HG03439 (cell line): ENCODE data around the gene GLB1L2.
"Not testable (repeated sequence)": the region's sequence is repeated elsewhere in the genome, so short reads cannot be mapped to it uniquely, and the experiment has no call there.

ENCODE experiments used
- ATAC-seq: cut with Tn5 transposase; IDR thresholded peaks from one replicate; pipeline ENCODE4 v1.9.1; 2021; ENCODE audit warnings: mild to moderate bottlenecking, moderate library complexity; ENCODE audit not compliant: unreplicated experiment

Gene GLB1L2, protein sequence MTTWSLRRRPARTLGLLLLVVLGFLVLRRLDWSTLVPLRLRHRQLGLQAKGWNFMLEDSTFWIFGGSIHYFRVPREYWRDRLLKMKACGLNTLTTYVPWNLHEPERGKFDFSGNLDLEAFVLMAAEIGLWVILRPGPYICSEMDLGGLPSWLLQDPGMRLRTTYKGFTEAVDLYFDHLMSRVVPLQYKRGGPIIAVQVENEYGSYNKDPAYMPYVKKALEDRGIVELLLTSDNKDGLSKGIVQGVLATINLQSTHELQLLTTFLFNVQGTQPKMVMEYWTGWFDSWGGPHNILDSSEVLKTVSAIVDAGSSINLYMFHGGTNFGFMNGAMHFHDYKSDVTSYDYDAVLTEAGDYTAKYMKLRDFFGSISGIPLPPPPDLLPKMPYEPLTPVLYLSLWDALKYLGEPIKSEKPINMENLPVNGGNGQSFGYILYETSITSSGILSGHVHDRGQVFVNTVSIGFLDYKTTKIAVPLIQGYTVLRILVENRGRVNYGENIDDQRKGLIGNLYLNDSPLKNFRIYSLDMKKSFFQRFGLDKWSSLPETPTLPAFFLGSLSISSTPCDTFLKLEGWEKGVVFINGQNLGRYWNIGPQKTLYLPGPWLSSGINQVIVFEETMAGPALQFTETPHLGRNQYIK

GRCh38 chr11:134331354-134332188 is at the start of gene GLB1L2:
TSS of gene GLB1L2 (plus strand) at chr11:134331988. CDS start at chr11:134332062, 74 bp downstream.
- peak; percentile 86 for ATAC-seq

DNA sequence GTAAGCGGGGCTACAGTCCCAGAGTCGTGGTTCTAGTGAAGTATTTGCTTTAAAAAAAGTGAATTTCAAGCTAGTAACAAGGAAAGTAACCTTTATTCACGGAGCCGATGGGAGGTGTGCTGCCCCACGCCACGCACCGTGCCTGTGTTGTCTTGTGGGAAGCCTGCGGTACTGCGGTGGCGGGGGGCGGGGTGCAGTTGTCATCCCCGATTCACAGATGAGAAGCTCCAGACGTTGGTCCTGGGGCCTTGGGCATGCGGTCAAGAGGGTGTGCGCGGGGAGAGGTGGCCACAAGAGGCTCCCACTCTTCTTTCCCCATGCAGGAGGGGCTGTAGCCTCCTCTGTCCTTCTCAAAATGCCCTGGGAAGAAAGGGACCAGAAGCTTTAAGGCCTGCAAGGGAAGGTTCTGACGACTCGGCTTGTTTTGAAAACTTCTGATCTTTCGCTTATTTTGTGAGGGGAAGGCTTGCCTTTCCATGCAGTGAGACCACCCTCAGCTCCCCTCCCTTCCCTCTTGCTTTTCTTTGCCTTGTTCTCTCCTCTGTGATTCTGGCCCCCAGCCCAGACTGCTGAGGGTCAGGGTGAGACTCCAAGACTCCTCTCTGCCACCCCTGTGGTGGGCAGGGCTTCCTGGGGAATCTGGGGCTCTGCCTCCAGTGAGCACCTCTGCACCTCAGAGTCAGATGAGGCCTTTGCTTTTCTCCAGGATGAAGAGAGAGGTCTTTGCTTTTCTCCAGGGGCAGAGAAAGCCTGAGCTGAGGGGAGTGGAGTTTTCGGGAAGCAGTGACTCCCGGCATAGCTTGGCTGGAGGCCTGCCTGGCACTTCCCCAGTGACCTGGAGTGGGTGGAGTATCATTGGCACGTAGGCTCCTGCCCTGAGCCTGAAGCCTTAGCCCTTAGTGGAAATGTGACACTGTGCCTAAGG is 49.4 kb upstream of the GLB1L2 start:
- ATAC-seq, result no peak

DNA sequence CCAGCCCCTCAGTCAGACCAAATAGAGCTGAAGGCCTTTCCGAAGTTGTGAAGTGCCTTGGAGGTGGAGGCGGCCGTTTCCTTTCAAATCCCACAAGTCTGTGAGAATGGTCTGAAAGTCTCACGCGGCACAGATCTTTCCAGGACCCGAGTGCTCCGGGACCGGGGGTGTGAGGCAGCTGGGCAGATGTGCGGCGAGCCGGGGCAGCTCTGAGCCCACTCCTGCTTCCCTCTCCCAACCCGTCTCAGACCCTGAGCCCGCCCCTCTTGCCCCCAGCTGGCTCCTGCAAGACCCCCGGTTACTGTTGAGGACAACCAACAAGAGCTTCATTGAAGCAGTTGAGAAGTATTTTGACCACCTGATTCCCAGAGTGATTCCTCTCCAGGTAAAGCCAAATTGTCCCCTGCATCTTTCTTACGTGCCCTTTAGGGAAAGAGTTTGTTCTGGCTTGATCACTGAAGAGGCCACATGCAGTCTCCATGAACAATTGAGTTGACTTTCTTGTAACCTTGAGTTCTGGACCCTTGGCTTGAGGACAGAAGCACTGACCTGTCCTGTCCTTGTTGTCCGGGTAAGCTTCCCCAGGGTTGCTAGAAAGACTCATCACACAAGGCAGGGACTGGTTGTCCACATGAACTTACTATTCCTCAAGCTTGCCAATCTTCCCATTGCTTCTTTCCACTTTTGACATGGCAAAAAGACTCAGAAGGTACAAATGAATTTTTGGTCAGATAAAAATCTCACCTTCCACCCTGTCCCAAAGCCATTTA is 48.1 kb upstream of the GLB1L2 start:
- ATAC-seq, result no peak

DNA sequence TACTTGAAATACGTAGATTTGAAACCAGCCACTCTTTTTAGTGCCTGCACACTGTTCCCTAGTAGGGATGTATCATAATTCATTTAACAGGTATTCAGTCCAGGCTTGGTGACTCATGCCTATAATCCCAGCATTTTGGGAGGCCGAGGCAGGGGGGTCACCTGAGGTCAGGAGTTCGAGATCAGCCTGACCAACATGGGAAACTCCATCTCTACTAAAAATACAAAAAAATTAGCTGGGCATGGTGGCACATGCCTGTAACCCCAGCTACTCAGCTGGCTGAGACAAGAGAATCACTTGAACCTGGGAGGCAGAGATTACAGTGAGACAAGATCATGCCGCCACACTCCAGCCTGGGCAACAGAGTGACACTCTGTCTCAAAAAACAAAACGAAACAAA is 47.4 kb upstream of the GLB1L2 start:
- ATAC-seq, result not testable (repeated sequence)

DNA sequence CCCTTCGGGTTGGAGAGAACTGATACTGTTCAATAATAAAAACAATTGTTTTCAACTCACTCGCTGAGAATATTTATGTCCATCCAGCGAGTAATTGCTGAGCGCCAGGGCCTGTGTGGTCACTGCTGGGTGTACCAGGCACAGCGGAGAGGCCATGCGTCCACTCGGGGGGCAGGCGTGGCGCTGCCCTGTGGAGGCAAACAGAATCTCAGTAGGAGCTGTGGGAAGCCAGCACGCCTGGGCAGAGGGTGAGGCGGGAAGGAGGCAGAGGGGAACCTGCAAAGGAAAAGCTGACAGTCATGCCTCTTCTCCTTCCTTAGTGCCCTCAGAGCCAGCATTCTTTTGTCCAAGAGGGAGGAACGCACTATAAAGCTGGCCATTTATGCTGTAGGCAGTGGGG is 44.2 kb upstream of the GLB1L2 start:
- ATAC-seq, result no peak

DNA sequence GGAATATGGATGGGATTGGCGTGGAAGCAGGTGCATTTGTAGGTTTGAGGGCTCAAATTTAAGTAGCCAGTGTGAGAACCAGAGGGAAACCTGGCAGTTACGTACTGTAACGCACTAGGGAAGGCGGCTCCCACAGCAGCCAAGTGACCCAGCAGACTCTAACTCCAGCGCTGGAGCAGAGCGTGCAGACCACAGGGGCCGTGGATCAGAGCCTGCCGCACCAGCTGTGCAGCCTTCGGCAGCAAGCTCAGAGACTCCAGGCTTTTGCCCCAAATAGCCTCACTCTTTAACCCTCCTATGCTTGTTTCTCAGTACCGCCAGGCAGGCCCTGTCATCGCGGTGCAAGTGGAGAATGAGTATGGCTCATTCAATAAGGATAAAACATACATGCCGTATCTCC is 43.3 kb upstream of the GLB1L2 start:
- ATAC-seq, result no peak

- ATAC-seq, result no peak
Observed at GRCh38 chr11:134289167-134289566, 42.6 kb upstream of the GLB1L2 start.

- ATAC-seq, result no peak
Observed at GRCh38 chr11:134289789-134290188, 42.0 kb upstream of the GLB1L2 start.

GRCh38 chr11:134290646-134291045 is 41.1 kb upstream of the GLB1L2 start:
- no peak for ATAC-seq

GRCh38 chr11:134291196-134291595 is 40.6 kb upstream of the GLB1L2 start:
- ATAC-seq, result no peak

DNA sequence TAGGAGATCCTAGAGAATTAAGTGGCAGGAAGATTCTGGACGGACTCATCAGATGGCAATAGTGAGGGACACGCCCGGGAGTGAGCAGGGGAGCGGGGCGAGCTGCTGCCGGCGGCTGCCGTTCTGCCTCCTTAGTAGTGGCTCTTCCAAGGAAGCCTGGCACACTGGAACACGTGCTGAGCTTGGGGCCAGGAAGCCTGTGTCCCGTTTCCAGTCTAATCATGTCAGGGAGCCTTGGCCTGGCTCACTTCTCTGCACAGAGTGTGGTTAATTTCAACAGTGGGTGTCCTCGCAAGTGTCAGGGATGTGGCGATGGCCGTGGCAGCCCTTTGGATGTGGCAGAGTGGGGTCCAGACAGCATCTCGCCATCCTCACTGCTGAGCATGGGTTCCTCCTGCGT is 39.1 kb upstream of the GLB1L2 start:
- ATAC-seq, result no peak

DNA sequence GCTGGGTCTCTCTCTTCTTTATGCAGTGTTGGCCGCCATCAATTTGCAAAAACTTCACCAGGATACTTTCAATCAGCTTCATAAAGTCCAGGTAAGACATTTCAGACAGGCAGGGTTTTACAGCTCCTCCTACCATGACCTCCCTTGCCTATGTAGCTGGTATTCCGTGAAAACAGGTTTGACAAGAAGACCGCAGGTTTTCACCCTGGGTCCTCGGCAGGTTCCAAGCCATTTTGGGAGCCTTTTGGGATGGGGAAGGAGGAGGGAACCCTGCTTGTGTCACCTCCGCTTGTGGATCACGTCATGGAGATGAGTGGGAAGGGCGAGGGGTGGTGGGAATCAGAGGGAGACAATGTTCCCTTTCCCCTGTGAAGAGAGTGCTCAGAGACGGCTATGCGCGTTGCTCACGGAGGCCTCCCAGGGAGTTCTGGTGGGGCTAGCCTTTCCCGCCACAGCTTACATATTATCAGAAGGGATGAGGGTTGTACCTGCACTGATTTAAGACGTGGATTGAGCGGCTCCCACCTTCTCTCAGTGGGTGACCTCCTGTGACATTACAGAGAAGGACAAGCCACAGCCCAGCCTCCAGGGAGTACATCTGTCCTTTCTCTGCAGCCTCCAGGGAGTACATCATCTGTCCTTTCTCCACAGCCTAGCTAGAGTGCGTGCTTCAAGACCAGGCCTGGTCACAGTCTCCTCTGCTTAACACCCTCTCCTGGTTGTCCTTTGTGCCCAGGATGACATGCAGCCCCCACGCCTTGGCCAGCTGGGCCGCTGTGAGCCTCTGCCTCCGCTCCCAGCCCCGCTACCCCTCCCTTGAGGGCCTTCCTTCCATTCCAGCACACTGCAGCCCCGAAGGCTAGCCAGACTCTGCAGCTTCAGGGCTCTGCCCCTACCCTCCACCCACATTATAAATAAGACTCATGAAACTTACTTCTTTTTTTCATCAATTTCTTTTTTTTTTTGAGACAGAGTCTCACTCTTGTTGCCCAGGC is 38.4 kb upstream of the GLB1L2 start:
- ATAC-seq, result no peak

DNA sequence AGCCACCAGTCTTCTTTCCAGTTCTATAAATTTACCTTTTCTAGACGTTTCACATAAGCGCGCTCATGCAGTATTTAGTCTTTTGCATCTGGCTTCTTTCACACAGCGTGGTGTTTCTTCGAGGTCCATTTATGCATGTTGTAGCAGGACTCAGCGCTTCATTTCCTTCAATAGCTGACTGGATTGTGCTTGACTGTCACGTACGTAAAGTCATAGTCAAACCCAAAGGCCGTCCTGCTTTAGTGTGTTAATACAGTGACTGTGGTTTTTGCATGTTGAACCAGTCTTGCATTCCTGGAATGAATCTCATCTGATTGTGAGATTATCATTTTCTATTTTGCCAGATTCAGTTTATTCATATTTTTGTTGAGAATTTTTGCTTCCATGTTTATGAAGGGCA is 37.1 kb upstream of the GLB1L2 start:
- no peak for ATAC-seq

GRCh38 chr11:134312223-134312622 is 19.6 kb upstream of the GLB1L2 start:
- ATAC-seq, result no peak

GRCh38 chr11:134312807-134313206 is 19.0 kb upstream of the GLB1L2 start:
- no peak for ATAC-seq

- no peak for ATAC-seq
Observed at GRCh38 chr11:134313379-134313778, 18.4 kb upstream of the GLB1L2 start.

- ATAC-seq, result no peak
Observed at GRCh38 chr11:134313821-134314607, 17.8 kb upstream of the GLB1L2 start.

GRCh38 chr11:134317103-134317502 is 14.7 kb upstream of the GLB1L2 start:
- no peak for ATAC-seq
